A549 (cell line): ENCODE data around the gene IFT25. TPM values are rescaled to one million over a fixed set of nuclear protein-coding genes. Genes with fewer than 3 reads are reported as not detected.

Experiments used
- ATAC-seq, 2 experiments: fragments of 200-7000 bp in 1 of 2; fragments of >200 bp in 1 of 2; cut with Nextera tagmentation in 1 of 2; cut with Tn5 transposase in 1 of 2; 3 replicates each; pipeline versions ENCODE4 v1.8.0 to v1.9.1; 2018 to 2020; ENCODE audit warnings: mild to moderate bottlenecking in 1 of 2, moderate library complexity in 1 of 2
- CTCF ChIA-PET: fragments of 300-600 bp; sonication (Branson Sonifier 250); formaldehyde crosslinking; extraction: SDS; loops from one replicate; lab custom pipeline; 2021; ENCODE audit warnings: antibody characterized with exemption, inconsistent platforms; lab: Yijun Ruan, JAX
- POLR2A ChIA-PET: fragments of 350-600 bp; formaldehyde crosslinking; extraction: SDS; loops from one replicate; lab custom pipeline; 2021; ENCODE audit warnings: antibody characterized with exemption, inconsistent platforms; lab: Yijun Ruan, JAX
- DNase-seq, 2 experiments: peaks; one replicate each; pipeline versions ENCODE4 v3.0.0 to v3.0.0-alpha.2; 2011 to 2016; ENCODE audit warnings: low read depth in 1 of 2, low spot score in 1 of 2
- FAIRE-seq: peaks from 2 replicates; lab custom pipeline; 2011; peaks lifted over from hg19 to GRCh38; lab: Jason Lieb, UNC
- H3K27ac ChIP-seq, 2 experiments: fragments of >200 bp; sonication (Bioruptor Twin); formaldehyde crosslinking; 3 replicates each; pipeline ENCODE4 v1.5.1; 2016 to 2017
- H3K4me1 ChIP-seq: fragments of >200 bp; sonication (Bioruptor Twin); formaldehyde crosslinking; 3 replicates; pipeline ENCODE4 v1.6.1; 2016
- H3K4me2 ChIP-seq: fragments of >200 bp; sonication (Bioruptor Twin); formaldehyde crosslinking; 3 replicates; pipeline ENCODE4 v1.6.1; 2016
- H3K4me3 ChIP-seq: fragments of >200 bp; sonication (Bioruptor Twin); formaldehyde crosslinking; 3 replicates; pipeline ENCODE4 v1.5.1; 2016
- H3K9me3 ChIP-seq: fragments of >200 bp; sonication (Bioruptor Twin); formaldehyde crosslinking; 3 replicates; pipeline ENCODE4 v1.6.1; 2016
- BHLHE40 ChIP-seq: IDR thresholded peaks from 2 replicates; pipeline ENCODE4 v1.6.1; 2012; ENCODE audit warnings: low read depth, low read length, inconsistent platforms
- CEBPB ChIP-seq, 2 experiments: fragments of >200 bp in 1 of 2; sonication (Bioruptor Twin) in 1 of 2; formaldehyde crosslinking in 1 of 2; IDR thresholded peaks; 2 replicates each; pipeline ENCODE4 v1.6.1; 2012 to 2016
- CHD2 ChIP-seq: fragments of 150-350 bp; IDR thresholded peaks from 2 replicates; pipeline ENCODE4 v1.6.1; 2014; ENCODE audit warnings: low read length; ENCODE audit not compliant: partially characterized antibody
- EHMT2 ChIP-seq: fragments of 200-600 bp; sonication (generic); IDR thresholded peaks from 2 replicates; pipeline ENCODE4 v1.6.1; 2016; ENCODE audit warnings: antibody characterized with exemption, low read depth, mild to moderate bottlenecking, moderate library complexity
- EP300 ChIP-seq, 2 experiments: fragments of >200 bp; sonication (Bioruptor Twin); formaldehyde crosslinking; IDR thresholded peaks; 2 replicates in 1 of 2; 3 replicates in 1 of 2; pipeline ENCODE4 v1.6.1; 2016 to 2017
- ESRRA ChIP-seq: fragments of 150-350 bp; IDR thresholded peaks from 2 replicates; pipeline ENCODE4 v1.6.1; 2014; ENCODE audit warnings: mild to moderate bottlenecking, low read length, borderline replicate concordance
- FOSL2 ChIP-seq, 2 experiments: fragments of 450-650 bp in 1 of 2; fragments of >200 bp in 1 of 2; sonication (Bioruptor Twin) in 1 of 2; formaldehyde crosslinking; IDR thresholded peaks; 2 replicates each; pipeline versions ENCODE4 v1.5.0 to v1.6.1; 2016 to 2020; ENCODE audit warnings: mild to moderate bottlenecking in 1 of 2, moderate library complexity in 1 of 2
- HDAC2 ChIP-seq: fragments of 200-600 bp; sonication (generic); IDR thresholded peaks from 2 replicates; pipeline ENCODE4 v1.6.1; 2016
- HOXB5 ChIP-seq: fragments of 250-450 bp; sonication (Bioruptor Pico); IDR thresholded peaks from 2 replicates; pipeline ENCODE4 v1.5.0; 2020; ENCODE audit warnings: mild to moderate bottlenecking, moderate library complexity
- KDM1A ChIP-seq: fragments of 200-600 bp; sonication (generic); IDR thresholded peaks from 2 replicates; pipeline ENCODE4 v1.6.1; 2016; ENCODE audit warnings: low read depth, mild to moderate bottlenecking
- KDM5A ChIP-seq: fragments of 200-600 bp; sonication (generic); IDR thresholded peaks from 2 replicates; pipeline ENCODE4 v1.6.1; 2016; ENCODE audit warnings: antibody characterized with exemption, mild to moderate bottlenecking
- MAFK ChIP-seq: fragments of 450-650 bp; IDR thresholded peaks from 2 replicates; pipeline ENCODE4 v1.6.1; 2014; ENCODE audit not compliant: partially characterized antibody
- NFE2L2 ChIP-seq: fragments of 150-350 bp; conservative IDR thresholded peaks from 2 replicates; pipeline ENCODE4 v1.6.1; 2014; ENCODE audit warnings: low read length
- PHF8 ChIP-seq: fragments of 200-600 bp; sonication (generic); IDR thresholded peaks from 2 replicates; pipeline ENCODE4 v1.6.1; 2016; ENCODE audit warnings: low read depth, mild to moderate bottlenecking, antibody characterized with exemption, moderate library complexity, borderline replicate concordance
- POLR2A ChIP-seq: IDR thresholded peaks from 2 replicates; pipeline ENCODE4 v1.6.1; 2012; ENCODE audit warnings: mild to moderate bottlenecking, low read length
- RAD21 ChIP-seq, 2 experiments: fragments of >200 bp in 1 of 2; sonication (Bioruptor Twin) in 1 of 2; formaldehyde crosslinking in 1 of 2; IDR thresholded peaks in 1 of 2; conservative IDR thresholded peaks in 1 of 2; 2 replicates in 1 of 2; 3 replicates in 1 of 2; pipeline ENCODE4 v1.6.1; 2012 to 2018; ENCODE audit warnings: inconsistent platforms in 1 of 2
- RCOR1 ChIP-seq: fragments of 150-350 bp; IDR thresholded peaks from 2 replicates; pipeline ENCODE4 v1.6.1; 2014; ENCODE audit warnings: antibody characterized with exemption, low read length, low read depth
- RFX5 ChIP-seq: fragments of 450-650 bp; IDR thresholded peaks from 2 replicates; pipeline ENCODE4 v1.7.1; 2014; ENCODE audit warnings: antibody characterized with exemption, mild to moderate bottlenecking, moderate library complexity
- SREBF2 ChIP-seq: fragments of 450-650 bp; IDR thresholded peaks from 2 replicates; pipeline ENCODE4 v1.6.1; 2014; ENCODE audit warnings: mild to moderate bottlenecking, moderate library complexity
- whole genome bisulfite sequencing: methylation state at CpG from one replicate; pipeline ENCODE4 v1.1.6; 2017; ENCODE audit errors: missing lambda C conversion rate; 5-methylcytosine and 5-hydroxymethylcytosine counted together
- polyA plus RNA-seq, 4 experiments: library from polyadenylated mRNA; depleted of rRNA in 3 of 4; stranded (reverse); fragments of >200 nt; fragmentation: RNase III in 1 of 4; extraction: RNeasy Plus Mini Kit Qiagen cat#74134 plus additional on column Dnase treatment in 1 of 4; gene quantifications; 2 replicates in 3 of 4; 3 replicates in 1 of 4; pipeline ENCODE4 v1.2.3, GENCODE V29; 2011 to 2017
- TF ChIP-seq, protein P1 (sequence below): IDR thresholded peaks from 2 replicates; pipeline ENCODE4 v1.6.1; 2012; ENCODE audit warnings: low read depth, borderline replicate concordance
- TF ChIP-seq, protein P2 (sequence below): fragments of 250-450 bp; sonication (Bioruptor Pico); IDR thresholded peaks from 2 replicates; pipeline ENCODE4 v1.5.0; 2020; ENCODE audit warnings: low read depth, mild to moderate bottlenecking, moderate library complexity
- TF ChIP-seq, protein P3 (sequence below): fragments of 250-450 bp; sonication (Bioruptor Pico); IDR thresholded peaks from 2 replicates; pipeline ENCODE4 v1.5.0; 2021; ENCODE audit warnings: mild to moderate bottlenecking, moderate library complexity, borderline replicate concordance
- TF ChIP-seq, protein P4 (sequence below): fragments of >200 bp; sonication (Bioruptor Twin); formaldehyde crosslinking; IDR thresholded peaks from 3 replicates; pipeline ENCODE4 v1.6.1; 2016

Gene IFT25
- polyA plus RNA-seq, 2 of the 4 experiments (the other 2 are of a cell fraction): 39.0 to 49.4 TPM

DNA sequence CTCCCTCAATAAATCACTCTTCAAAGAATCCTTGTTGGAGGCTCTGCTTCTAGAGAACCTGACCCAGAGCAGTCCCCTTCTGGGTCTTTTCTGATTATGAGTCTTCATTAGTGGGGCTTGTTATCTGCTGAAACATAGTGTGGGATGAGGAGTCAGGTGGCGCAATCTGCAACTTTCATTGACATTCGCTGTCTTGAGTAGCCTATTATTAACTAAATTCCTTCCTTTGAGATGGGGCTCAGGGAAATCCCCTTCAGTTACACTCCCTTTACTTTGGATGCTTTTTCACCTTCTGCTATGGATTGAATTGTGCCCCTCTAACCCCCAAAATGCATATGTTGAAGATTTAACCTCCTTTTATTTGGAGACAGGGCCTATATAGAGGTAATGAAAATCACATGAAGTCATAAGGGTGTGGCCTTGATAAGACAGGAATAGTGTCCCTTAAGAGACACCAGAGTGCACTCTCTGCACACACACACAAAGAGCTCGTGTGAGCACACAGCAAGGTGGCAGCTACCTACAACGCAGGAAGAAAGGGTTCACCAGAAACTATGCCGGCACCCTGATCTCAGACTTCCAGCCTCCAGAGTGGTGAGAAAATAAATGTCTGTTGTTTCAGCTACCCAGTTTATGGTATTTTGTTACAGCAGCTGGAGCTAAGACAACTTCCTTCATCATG is 32.0 kb downstream of the IFT25 start (continued):
- TF ChIP-seq, protein P1, sequence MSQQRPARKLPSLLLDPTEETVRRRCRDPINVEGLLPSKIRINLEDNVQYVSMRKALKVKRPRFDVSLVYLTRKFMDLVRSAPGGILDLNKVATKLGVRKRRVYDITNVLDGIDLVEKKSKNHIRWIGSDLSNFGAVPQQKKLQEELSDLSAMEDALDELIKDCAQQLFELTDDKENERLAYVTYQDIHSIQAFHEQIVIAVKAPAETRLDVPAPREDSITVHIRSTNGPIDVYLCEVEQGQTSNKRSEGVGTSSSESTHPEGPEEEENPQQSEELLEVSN: no peak
- no peak for TF ChIP-seq BHLHE40
- TF ChIP-seq, protein P2, sequence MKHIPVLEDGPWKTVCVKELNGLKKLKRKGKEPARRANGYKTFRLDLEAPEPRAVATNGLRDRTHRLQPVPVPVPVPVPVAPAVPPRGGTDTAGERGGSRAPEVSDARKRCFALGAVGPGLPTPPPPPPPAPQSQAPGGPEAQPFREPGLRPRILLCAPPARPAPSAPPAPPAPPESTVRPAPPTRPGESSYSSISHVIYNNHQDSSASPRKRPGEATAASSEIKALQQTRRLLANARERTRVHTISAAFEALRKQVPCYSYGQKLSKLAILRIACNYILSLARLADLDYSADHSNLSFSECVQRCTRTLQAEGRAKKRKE (CRISPR knock-in tag): no peak

DNA sequence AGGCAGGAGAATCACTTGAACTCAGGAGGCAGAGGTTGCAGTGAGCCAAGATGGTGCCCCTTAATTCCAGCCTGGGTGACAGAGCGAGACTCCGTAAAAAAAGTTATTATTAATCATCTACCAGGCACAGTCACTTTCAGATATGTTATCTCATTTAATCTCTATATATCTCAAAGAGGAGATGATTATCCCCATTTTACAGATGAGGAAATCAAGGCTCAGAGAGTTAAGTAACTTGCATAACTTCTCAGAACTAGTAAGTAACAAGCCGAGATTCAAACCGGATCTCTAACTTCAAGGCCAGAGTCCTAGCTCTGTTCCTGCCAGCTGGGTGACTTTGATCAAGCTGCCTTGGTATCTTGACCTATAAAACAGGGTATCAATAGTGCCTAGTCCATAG is 34.1 kb downstream of the IFT25 start:
- no peak for ATAC-seq
- CTCF ChIA-PET: interaction anchor here (1.2 kb wide), 1 partner anchor 48 kb away, joined by 5 read pairs; no protein-coding TSS in a partner anchor
- peaks cover 12% of the 10 kb centered on the region; the same call in 2 of the 3 replicates for H3K4me1 ChIP-seq
- no peaks in the 10 kb centered on the region for H3K9me3 ChIP-seq
- POLR2A ChIA-PET: no interaction called here
- no peak for FAIRE-seq
- H3K27ac ChIP-seq: no peak overlapping the region
- H3K4me3 ChIP-seq: no peak overlapping the region
- no peak for DNase-seq
- WGBS: 95% methylated on average over 4 of the region's 4 CpGs
- H3K4me2 ChIP-seq: no peak overlapping the region
- TF ChIP-seq, protein P1: no peak
- TF ChIP-seq, protein P3, sequence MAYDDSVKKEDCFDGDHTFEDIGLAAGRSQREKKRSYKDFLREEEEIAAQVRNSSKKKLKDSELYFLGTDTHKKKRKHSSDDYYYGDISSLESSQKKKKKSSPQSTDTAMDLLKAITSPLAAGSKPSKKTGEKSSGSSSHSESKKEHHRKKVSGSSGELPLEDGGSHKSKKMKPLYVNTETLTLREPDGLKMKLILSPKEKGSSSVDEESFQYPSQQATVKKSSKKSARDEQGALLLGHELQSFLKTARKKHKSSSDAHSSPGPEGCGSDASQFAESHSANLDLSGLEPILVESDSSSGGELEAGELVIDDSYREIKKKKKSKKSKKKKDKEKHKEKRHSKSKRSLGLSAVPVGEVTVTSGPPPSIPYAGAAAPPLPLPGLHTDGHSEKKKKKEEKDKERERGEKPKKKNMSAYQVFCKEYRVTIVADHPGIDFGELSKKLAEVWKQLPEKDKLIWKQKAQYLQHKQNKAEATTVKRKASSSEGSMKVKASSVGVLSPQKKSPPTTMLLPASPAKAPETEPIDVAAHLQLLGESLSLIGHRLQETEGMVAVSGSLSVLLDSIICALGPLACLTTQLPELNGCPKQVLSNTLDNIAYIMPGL (CRISPR knock-in tag): no peak
- TF ChIP-seq KDM1A (no peak), EHMT2 (no peak), KDM5A (no peak), SREBF2 (no peak), RAD21 (conservative IDR thresholded peaks at IDR 0.05 in 1 of 2, IDR thresholded peaks at IDR 0.05 in 1 of 2) (no peak), ESRRA (no peak), HDAC2 (no peak), CEBPB (IDR thresholded peaks at IDR 0.05) (no peak), CHD2 (no peak), PHF8 (no peak), FOSL2 (IDR thresholded peaks at IDR 0.05) (no peak), FOSL2 (CRISPR knock-in tag; IDR thresholded peaks at IDR 0.05) (no peak), BHLHE40 (no peak), NFE2L2 (no peak), POLR2A (no peak), HOXB5 (CRISPR knock-in tag) (no peak), MAFK (no peak)

DNA sequence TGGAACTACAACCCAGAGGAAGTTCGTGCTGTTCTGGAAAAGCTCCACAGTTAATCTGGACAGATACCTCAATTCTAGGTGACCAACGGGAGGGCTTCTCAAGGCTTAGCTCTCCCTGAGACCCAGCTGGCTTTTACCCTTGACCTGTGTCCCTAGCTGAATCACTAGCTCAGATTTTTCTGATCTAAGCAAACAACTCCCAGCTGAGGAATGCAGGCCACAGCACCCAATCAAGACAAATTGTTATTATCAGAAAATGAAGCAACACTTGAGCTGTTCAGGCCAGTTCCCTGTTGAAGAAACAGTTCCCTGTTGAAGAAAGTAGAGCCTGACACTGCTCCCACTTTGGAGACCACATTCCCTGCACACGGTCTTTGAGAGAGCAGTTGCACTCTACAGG is 35.6 kb downstream of the IFT25 start:
- Histone ChIP-seq H3K4me1 (peaks cover 12% of the 10 kb centered on the region; the same call in 2 of the 3 replicates), H3K4me2 (no peak overlapping the region)
- WGBS: 74% methylated on average over 3 of the region's 3 CpGs
- FAIRE-seq: no peak
- CTCF ChIA-PET: interaction anchor here (1.3 to 1.4 kb wide), 2 partner anchors 12 to 39 kb away, joined by 3 to 4 read pairs; no protein-coding TSS in a partner anchor
- no peak for TF ChIP-seq RCOR1
- TF ChIP-seq, protein P4, sequence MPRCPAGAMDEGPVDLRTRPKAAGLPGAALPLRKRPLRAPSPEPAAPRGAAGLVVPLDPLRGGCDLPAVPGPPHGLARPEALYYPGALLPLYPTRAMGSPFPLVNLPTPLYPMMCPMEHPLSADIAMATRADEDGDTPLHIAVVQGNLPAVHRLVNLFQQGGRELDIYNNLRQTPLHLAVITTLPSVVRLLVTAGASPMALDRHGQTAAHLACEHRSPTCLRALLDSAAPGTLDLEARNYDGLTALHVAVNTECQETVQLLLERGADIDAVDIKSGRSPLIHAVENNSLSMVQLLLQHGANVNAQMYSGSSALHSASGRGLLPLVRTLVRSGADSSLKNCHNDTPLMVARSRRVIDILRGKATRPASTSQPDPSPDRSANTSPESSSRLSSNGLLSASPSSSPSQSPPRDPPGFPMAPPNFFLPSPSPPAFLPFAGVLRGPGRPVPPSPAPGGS: no peak
- no peak for TF ChIP-seq EP300 (IDR thresholded peaks at IDR 0.05)
- TF ChIP-seq BHLHE40: no peak
- TF ChIP-seq KDM1A: no peak
- no peak for TF ChIP-seq EHMT2
- TF ChIP-seq RFX5: no peak
- TF ChIP-seq, all 56 proteins: peak for 0
- Histone ChIP-seq H3K27ac (no peak overlapping the region), H3K9me3 (no peaks in the 10 kb centered on the region), H3K4me3 (no peak overlapping the region)
- POLR2A ChIA-PET: no interaction called here
- ATAC-seq: no peak
- DNase-seq: no peak
